GM12875 (cell line): ENCODE measurements around the gene CSTF1.
"Not testable (repeated sequence)": the region's sequence is repeated elsewhere in the genome, so short reads cannot be mapped to it uniquely, and the experiment has no call there.

Experiments used
- H3K4me3 ChIP-seq: one replicate; pipeline ENCODE4 v1.5.1; 2011; ENCODE audit warnings: low read depth, low read length, control low read depth
- TF ChIP-seq, protein P1 (sequence below): IDR thresholded peaks from 2 replicates; pipeline ENCODE4 v1.5.1; 2011; ENCODE audit warnings: low read depth, mild to moderate bottlenecking, control low read depth, inconsistent platforms, low read length, moderate library complexity, borderline replicate concordance; ENCODE audit not compliant: insufficient read depth

CSTF1 gene

GRCh38 chr20:56381501-56381900, 10.9 kb upstream of the CSTF1 start:
- TF ChIP-seq, protein P1, sequence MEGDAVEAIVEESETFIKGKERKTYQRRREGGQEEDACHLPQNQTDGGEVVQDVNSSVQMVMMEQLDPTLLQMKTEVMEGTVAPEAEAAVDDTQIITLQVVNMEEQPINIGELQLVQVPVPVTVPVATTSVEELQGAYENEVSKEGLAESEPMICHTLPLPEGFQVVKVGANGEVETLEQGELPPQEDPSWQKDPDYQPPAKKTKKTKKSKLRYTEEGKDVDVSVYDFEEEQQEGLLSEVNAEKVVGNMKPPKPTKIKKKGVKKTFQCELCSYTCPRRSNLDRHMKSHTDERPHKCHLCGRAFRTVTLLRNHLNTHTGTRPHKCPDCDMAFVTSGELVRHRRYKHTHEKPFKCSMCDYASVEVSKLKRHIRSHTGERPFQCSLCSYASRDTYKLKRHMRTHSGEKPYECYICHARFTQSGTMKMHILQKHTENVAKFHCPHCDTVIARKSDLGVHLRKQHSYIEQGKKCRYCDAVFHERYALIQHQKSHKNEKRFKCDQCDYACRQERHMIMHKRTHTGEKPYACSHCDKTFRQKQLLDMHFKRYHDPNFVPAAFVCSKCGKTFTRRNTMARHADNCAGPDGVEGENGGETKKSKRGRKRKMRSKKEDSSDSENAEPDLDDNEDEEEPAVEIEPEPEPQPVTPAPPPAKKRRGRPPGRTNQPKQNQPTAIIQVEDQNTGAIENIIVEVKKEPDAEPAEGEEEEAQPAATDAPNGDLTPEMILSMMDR: no peak
- H3K4me3 ChIP-seq: no peak overlapping the region

DNA sequence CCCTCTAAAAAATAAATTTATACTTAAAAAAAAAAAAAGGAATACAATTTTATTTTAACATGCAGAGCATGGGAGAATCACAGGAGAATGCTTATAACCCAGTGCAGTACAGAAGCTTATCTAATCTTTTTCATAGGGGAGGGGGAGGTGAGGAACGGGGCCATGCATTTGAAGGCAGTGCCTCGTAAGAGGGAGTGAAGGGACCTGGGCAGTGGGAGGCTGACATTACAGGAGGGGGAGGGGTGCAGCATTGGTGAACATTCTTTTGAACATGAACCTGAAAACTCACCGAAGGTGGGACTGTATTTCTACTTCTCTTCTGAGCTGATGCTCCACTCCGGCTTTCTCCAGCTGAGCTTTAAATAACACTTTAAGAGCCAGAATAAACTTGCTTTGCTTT, 9.7 kb upstream of the CSTF1 start:
- no peak overlapping the region for H3K4me3 ChIP-seq
- TF ChIP-seq, protein P1: no peak

- no peak overlapping the region for H3K4me3 ChIP-seq
- TF ChIP-seq, protein P1: no peak
Measured at GRCh38 chr20:56383334-56383733, 9.1 kb upstream of the CSTF1 start.

DNA sequence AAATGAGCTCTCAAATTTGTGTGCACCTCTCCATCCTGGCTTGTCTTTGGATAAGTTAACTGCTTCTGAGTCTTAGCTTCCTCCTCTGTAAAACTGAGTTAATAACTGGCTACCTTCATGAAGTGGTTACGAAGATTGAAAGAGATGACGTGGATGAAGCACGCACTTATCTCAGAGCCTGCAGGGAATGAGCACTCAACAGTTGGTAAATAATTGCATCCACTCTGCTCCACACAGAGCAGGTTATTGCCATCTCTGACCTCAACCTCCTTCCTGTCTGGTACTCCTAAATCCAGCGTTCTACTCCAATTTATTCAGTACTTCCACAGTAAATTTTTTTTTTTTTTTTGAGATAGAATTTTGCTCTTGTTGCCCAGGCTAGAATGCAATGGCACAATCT, 7.3 kb upstream of the CSTF1 start:
- no peak overlapping the region for H3K4me3 ChIP-seq
- TF ChIP-seq, protein P1: no peak

- no peak overlapping the region for H3K4me3 ChIP-seq
- TF ChIP-seq, protein P1: no peak
Measured at GRCh38 chr20:56386219-56386618, 6.2 kb upstream of the CSTF1 start.

DNA sequence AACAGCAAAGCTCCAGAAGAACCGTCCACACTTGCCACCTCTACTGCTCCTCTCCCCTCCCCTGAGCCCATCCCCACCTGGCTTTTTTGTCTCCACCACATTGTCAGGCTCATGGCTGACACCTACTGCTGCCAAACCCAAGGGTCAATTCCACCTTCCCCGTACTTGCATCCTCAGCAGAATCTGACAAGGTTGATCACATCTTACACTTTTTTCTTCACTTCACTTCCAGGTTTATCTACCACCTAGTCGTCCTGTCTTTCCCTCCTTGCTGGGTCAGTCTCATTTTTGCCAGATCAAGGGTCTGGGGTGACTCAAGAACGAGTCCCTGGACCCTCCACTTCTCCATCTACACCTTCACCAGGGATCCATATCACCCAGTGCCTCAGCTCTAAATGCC, 3.6 kb upstream of the CSTF1 start:
- TF ChIP-seq, protein P1: no peak
- H3K4me3 ChIP-seq: no peak overlapping the region

DNA sequence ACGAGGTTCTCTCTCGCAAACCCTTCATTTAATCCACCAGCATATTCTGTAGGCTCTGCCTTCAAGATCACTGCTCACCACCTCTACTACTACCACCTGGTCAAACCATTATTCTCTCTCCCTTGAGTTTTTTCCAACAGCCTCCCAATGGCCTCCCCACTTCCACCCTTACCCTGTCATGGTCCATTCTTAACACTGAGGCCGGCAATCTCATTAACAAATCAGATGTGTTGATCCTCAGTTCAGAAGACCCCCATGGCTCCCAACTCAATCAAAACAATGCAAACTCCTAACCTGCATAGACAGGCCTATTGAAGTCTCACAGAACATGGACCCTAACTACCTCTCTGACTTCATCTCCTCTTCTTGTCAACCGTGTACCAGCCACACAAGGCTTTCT, 2.6 kb upstream of the CSTF1 start:
- no peak overlapping the region for H3K4me3 ChIP-seq
- TF ChIP-seq, protein P1: no peak

GRCh38 chr20:56390396-56390795, 2.0 kb upstream of the CSTF1 start:
- H3K4me3 ChIP-seq: not testable (repeated sequence)
